ENCODE data around the gene EPGN.

Gene EPGN

GRCh38 chr4:74292111-74292870 is 16.0 kb upstream of the EPGN start (continued):
- TF ChIP-seq REST (tag by site-specific recombination; IDR thresholded peaks at IDR 0.05) (no peak), ZNF48 (tag by site-specific recombination; IDR thresholded peaks at IDR 0.05) (no peak), ZNF239 (tag by site-specific recombination; IDR thresholded peaks at IDR 0.05) (no peak), ZNF132 (tag by site-specific recombination; IDR thresholded peaks at IDR 0.05; ENCODE audit: borderline replicate concordance) (no peak), ZSCAN23 (tag by site-specific recombination; IDR thresholded peaks at IDR 0.05) (no peak), KLF1 (tag by site-specific recombination; IDR thresholded peaks at IDR 0.05) (no peak), MEIS1 (CRISPR knock-in tag; IDR thresholded peaks at IDR 0.05; ENCODE audit: borderline replicate concordance) (no peak), ZNF248 (tag by site-specific recombination; IDR thresholded peaks at IDR 0.05) (no peak)

GRCh38 chr4:74293558-74293957 is 14.7 kb upstream of the EPGN start:
- Histone ChIP-seq H3K4me3 (ENCODE audit: low read depth, low read length) (no peak overlapping the region), H3K36me3 (ENCODE audit: control insufficient read depth in 2 of 2, insufficient read depth in 1 of 2, low read length in 2 of 2) (no peaks in the 10 kb centered on the region), H3K4me1 (ENCODE audit: control insufficient read depth, insufficient read depth, low read length) (no peaks in the 10 kb centered on the region), H3K9me3 (ENCODE audit: control insufficient read depth, insufficient read depth, low read depth, low read length) (no peaks in the 10 kb centered on the region), H3K27ac (ENCODE audit: extremely low read depth, low read depth, low read length) (no peak overlapping the region)
- no peak for TF ChIP-seq ZNF24 (tag by site-specific recombination; IDR thresholded peaks at IDR 0.05)
- no peak for TF ChIP-seq TRIM28 (IDR thresholded peaks at IDR 0.05; ENCODE audit: borderline replicate concordance, low read length)
- TF ChIP-seq ZNF530 (tag by site-specific recombination; IDR thresholded peaks at IDR 0.05; ENCODE audit: low read depth): no peak
- CTCF ChIA-PET: interaction anchor here (1.5 kb wide), 1 partner anchor 65 kb away, joined by 6 read pairs; no protein-coding TSS in a partner anchor
- POLR2A ChIA-PET: no interaction called here

- CTCF ChIA-PET: no interaction called here
- no peaks in the 10 kb centered on the region for H3K4me1 ChIP-seq (ENCODE audit: control insufficient read depth, insufficient read depth, low read length)
- H3K36me3 ChIP-seq (ENCODE audit: control insufficient read depth in 2 of 2, insufficient read depth in 1 of 2, low read length in 2 of 2): no peaks in the 10 kb centered on the region
- H3K4me3 ChIP-seq (ENCODE audit: low read depth, low read length): no peak overlapping the region
- POLR2A ChIA-PET: no interaction called here
- H3K9me3 ChIP-seq (ENCODE audit: control insufficient read depth, insufficient read depth, low read depth, low read length): no peaks in the 10 kb centered on the region
- H3K27ac ChIP-seq (ENCODE audit: extremely low read depth, low read depth, low read length): no peak overlapping the region
- no peak for TF ChIP-seq HIC1 (tag by site-specific recombination; IDR thresholded peaks at IDR 0.05)
- TF ChIP-seq ZNF768 (tag by site-specific recombination; IDR thresholded peaks at IDR 0.05): no peak
- TF ChIP-seq ZEB2 (tag by site-specific recombination; IDR thresholded peaks at IDR 0.05): no peak
These were observed 13.6 kb upstream of the EPGN start for GRCh38 chr4:74294681-74295080.

GRCh38 chr4:74297539-74297938 is 10.7 kb upstream of the EPGN start:
- no peak overlapping the region for H3K27ac ChIP-seq (ENCODE audit: extremely low read depth, low read depth, low read length)
- H3K36me3 ChIP-seq (ENCODE audit: control insufficient read depth in 2 of 2, insufficient read depth in 1 of 2, low read length in 2 of 2): no peaks in the 10 kb centered on the region
- H3K9me3 ChIP-seq (ENCODE audit: control insufficient read depth, insufficient read depth, low read depth, low read length): no peaks in the 10 kb centered on the region
- ChIA-PET CTCF (interaction anchor here (0.6 to 0.7 kb wide), 2 partner anchors 31 to 108 kb away, joined by 3 to 4 read pairs; no protein-coding TSS in a partner anchor), POLR2A (no interaction called here)
- no peaks in the 10 kb centered on the region for H3K4me1 ChIP-seq (ENCODE audit: control insufficient read depth, insufficient read depth, low read length)
- no peak overlapping the region for H3K4me3 ChIP-seq (ENCODE audit: low read depth, low read length)
- no peak for TF ChIP-seq ZNF830 (tag by site-specific recombination; IDR thresholded peaks at IDR 0.05; ENCODE audit: low read depth)
- no peak for TF ChIP-seq ZSCAN16 (tag by site-specific recombination; IDR thresholded peaks at IDR 0.05)
- TF ChIP-seq PBX3 (CRISPR knock-in tag; IDR thresholded peaks at IDR 0.05): no peak
- no peak for TF ChIP-seq ZNF768 (tag by site-specific recombination; IDR thresholded peaks at IDR 0.05)
- no peak for TF ChIP-seq ZNF776 (tag by site-specific recombination; IDR thresholded peaks at IDR 0.05; ENCODE audit: borderline replicate concordance)
- TF ChIP-seq BCL11A (tag by site-specific recombination; IDR thresholded peaks at IDR 0.05; ENCODE audit: low read depth): no peak
- TF ChIP-seq ZNF169 (tag by site-specific recombination; IDR thresholded peaks at IDR 0.05): no peak
- TF ChIP-seq GFI1B (tag by site-specific recombination; IDR thresholded peaks at IDR 0.05): no peak
- TF ChIP-seq ZNF16 (tag by site-specific recombination; IDR thresholded peaks at IDR 0.05; ENCODE audit: low read depth): no peak
- TF ChIP-seq ZBTB48 (tag by site-specific recombination; IDR thresholded peaks at IDR 0.05): no peak
- TF ChIP-seq ZNF837 (tag by site-specific recombination; IDR thresholded peaks at IDR 0.05): no peak
- no peak for TF ChIP-seq ZNF121 (tag by site-specific recombination; IDR thresholded peaks at IDR 0.05)

Data from HEK293 (cell line).